ENCODE results near the gene STMN3.
"Not testable (repeated sequence)": the region's sequence is repeated elsewhere in the genome, so short reads cannot be mapped to it uniquely, and the experiment has no call there.

GRCh38 chr20:63650486-63650885, 2.7 kb downstream of the STMN3 start:
- not testable (repeated sequence) for TF ChIP-seq CTCF, POLR2A (IDR thresholded peaks at IDR 0.05)

Measured in lower leg skin (tissue), 3 donors.